ENCODE results near the gene AHRR.

- TF ChIP-seq RAD21 (IDR thresholded peaks at IDR 0.05; ENCODE audit: low read depth) = no peak
- no peak for TF ChIP-seq YY1 (IDR thresholded peaks at IDR 0.05; ENCODE audit: low read depth)
- TF ChIP-seq TAF1 (IDR thresholded peaks at IDR 0.05; ENCODE audit: low read depth) = no peak
- TF ChIP-seq, protein P1, sequence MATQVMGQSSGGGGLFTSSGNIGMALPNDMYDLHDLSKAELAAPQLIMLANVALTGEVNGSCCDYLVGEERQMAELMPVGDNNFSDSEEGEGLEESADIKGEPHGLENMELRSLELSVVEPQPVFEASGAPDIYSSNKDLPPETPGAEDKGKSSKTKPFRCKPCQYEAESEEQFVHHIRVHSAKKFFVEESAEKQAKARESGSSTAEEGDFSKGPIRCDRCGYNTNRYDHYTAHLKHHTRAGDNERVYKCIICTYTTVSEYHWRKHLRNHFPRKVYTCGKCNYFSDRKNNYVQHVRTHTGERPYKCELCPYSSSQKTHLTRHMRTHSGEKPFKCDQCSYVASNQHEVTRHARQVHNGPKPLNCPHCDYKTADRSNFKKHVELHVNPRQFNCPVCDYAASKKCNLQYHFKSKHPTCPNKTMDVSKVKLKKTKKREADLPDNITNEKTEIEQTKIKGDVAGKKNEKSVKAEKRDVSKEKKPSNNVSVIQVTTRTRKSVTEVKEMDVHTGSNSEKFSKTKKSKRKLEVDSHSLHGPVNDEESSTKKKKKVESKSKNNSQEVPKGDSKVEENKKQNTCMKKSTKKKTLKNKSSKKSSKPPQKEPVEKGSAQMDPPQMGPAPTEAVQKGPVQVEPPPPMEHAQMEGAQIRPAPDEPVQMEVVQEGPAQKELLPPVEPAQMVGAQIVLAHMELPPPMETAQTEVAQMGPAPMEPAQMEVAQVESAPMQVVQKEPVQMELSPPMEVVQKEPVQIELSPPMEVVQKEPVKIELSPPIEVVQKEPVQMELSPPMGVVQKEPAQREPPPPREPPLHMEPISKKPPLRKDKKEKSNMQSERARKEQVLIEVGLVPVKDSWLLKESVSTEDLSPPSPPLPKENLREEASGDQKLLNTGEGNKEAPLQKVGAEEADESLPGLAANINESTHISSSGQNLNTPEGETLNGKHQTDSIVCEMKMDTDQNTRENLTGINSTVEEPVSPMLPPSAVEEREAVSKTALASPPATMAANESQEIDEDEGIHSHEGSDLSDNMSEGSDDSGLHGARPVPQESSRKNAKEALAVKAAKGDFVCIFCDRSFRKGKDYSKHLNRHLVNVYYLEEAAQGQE (IDR thresholded peaks at IDR 0.05; ENCODE audit: low read depth) = no peak
- peak; percentile 84 for TF ChIP-seq EP300 (IDR thresholded peaks at IDR 0.05; ENCODE audit: borderline replicate concordance)
- TF ChIP-seq, protein P2, sequence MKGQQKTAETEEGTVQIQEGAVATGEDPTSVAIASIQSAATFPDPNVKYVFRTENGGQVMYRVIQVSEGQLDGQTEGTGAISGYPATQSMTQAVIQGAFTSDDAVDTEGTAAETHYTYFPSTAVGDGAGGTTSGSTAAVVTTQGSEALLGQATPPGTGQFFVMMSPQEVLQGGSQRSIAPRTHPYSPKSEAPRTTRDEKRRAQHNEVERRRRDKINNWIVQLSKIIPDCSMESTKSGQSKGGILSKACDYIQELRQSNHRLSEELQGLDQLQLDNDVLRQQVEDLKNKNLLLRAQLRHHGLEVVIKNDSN (IDR thresholded peaks at IDR 0.05) = no peak
- peak; percentile 93 for TF ChIP-seq TEAD4 (IDR thresholded peaks at IDR 0.05)
- peak; percentile 70 for TF ChIP-seq NFIC (IDR thresholded peaks at IDR 0.05)
- no peak for TF ChIP-seq ZBTB7A (IDR thresholded peaks at IDR 0.05; ENCODE audit: low read depth)
- TF ChIP-seq, protein P3, sequence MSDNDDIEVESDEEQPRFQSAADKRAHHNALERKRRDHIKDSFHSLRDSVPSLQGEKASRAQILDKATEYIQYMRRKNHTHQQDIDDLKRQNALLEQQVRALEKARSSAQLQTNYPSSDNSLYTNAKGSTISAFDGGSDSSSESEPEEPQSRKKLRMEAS (IDR thresholded peaks at IDR 0.05) = no peak; the same call in none of the 2 replicates
- peak; percentile 67; the same call in 1 of the 2 replicates for TF ChIP-seq FOXM1 (IDR thresholded peaks at IDR 0.05; ENCODE audit: borderline replicate concordance, low read depth)
Observed at GRCh38 chr5:318341-318897, 3.1 kb upstream of the AHRR start.
